Measurements from ENCODE around the gene RPL10. TPM values are rescaled to one million over a fixed set of nuclear protein-coding genes. Genes with fewer than 3 reads are reported as not detected.
A peak's percentile ranks its signal among the peaks of the same experiment; 100 is the strongest.

RPL10 gene
- total and polyA plus RNA-seq, 2 of the 13 experiments (the other 11 are each of a cell fraction or from before 2014, with no cell fraction given) = 2,381 to 4,713 TPM

GRCh38 chrX:154397888-154398667, at the start of gene RPL10 (continued):
- TF ChIP-seq ZSCAN22 (CRISPR knock-in tag; IDR thresholded peaks at IDR 0.05) (no peak), PITX1 (CRISPR knock-in tag; IDR thresholded peaks at IDR 0.05) (no peak), ATF6 (CRISPR knock-in tag; conservative IDR thresholded peaks at IDR 0.05) (no peak), ZNF362 (CRISPR knock-in tag; IDR thresholded peaks at IDR 0.05; ENCODE audit: borderline replicate concordance) (no peak), HNRNPUL1 (IDR thresholded peaks at IDR 0.05; ENCODE audit: low read depth, low read length) (no peak), ZNF746 (CRISPR knock-in tag; IDR thresholded peaks at IDR 0.05) (no peak), ZBTB42 (CRISPR knock-in tag; IDR thresholded peaks at IDR 0.05) (no peak; the same call in 1 of the 2 replicates), PRDM15 (CRISPR knock-in tag; IDR thresholded peaks at IDR 0.05) (0 out of 2 replicates have a peak, but pooled peaks have one; percentile 25), ZNF3 (CRISPR knock-in tag; IDR thresholded peaks at IDR 0.05) (no peak), ZNF766 (CRISPR knock-in tag; IDR thresholded peaks at IDR 0.05; ENCODE audit: borderline replicate concordance) (peak; percentile 38; the same call in 1 of the 2 replicates), THAP11 (CRISPR knock-in tag; IDR thresholded peaks at IDR 0.05) (peak; percentile 86), ZBTB25 (CRISPR knock-in tag; IDR thresholded peaks at IDR 0.05) (no peak), REXO4 (CRISPR knock-in tag; IDR thresholded peaks at IDR 0.05; ENCODE audit: borderline replicate concordance) (no peak), SALL1 (CRISPR knock-in tag; IDR thresholded peaks at IDR 0.05) (peak; percentile 37; the same call in 1 of the 2 replicates), ZNF34 (CRISPR knock-in tag; IDR thresholded peaks at IDR 0.05; ENCODE audit: borderline replicate concordance) (no peak), ZNF138 (CRISPR knock-in tag; IDR thresholded peaks at IDR 0.05; ENCODE audit: low read depth) (no peak; the same call in 1 of the 2 replicates), NCOA2 (CRISPR knock-in tag; IDR thresholded peaks at IDR 0.05) (no peak), ELF3 (CRISPR knock-in tag; IDR thresholded peaks at IDR 0.05) (no peak; the same call in 1 of the 2 replicates), E2F2 (CRISPR knock-in tag; IDR thresholded peaks at IDR 0.05; ENCODE audit: borderline replicate concordance) (no peak)

Data from HepG2 (cell line).